Measurements from ENCODE around the gene PLA2G2F. TPM values are rescaled to one million over a fixed set of nuclear protein-coding genes. Genes with fewer than 3 reads are reported as not detected.

The PLA2G2F gene
- total RNA-seq, 1 experiment from 2014 or later, result 0.20 TPM

- intact Hi-C loops (cut with micrococcal nuclease; ENCODE audit: unreplicated experiment), result no loop called here
These were observed 4.2 kb downstream of the PLA2G2F start for GRCh38 chr1:20143318-20143717.

GRCh38 chr1:20143734-20144565, 4.8 kb downstream of the PLA2G2F start:
- no peaks in the 10 kb centered on the region for H3K27me3 ChIP-seq (ENCODE audit: insufficient read depth, low read depth)
- no TSS peak for BruUV-seq (replicated peaks)

More at GRCh38 chr1:20143318-20143717, 4.2 kb downstream of the PLA2G2F start:
- H3K79me2 ChIP-seq (ENCODE audit: low read depth), result no peaks in the 10 kb centered on the region
- no TSS peak for BruUV-seq (replicated peaks)
- no peaks in the 10 kb centered on the region for H3K27me3 ChIP-seq (ENCODE audit: insufficient read depth, low read depth)
- H3K4me2 ChIP-seq, result no peak overlapping the region
- no peaks in the 10 kb centered on the region for H3K9me2 ChIP-seq (ENCODE audit: insufficient read depth)
- CTCF ChIA-PET, result no interaction called here
- DNase-seq, result no peak
- no peaks in the 10 kb centered on the region for H3F3A ChIP-seq (ENCODE audit: insufficient read depth, low read depth)
- H3K36me3 ChIP-seq (ENCODE audit: low read depth), result no peaks in the 10 kb centered on the region
- TF ChIP-seq EZH2 (IDR thresholded peaks at IDR 0.05; ENCODE audit: low read depth) (no peak), CTCF (conservative IDR thresholded peaks at IDR 0.05) (no peak)
- POLR2A ChIA-PET (ENCODE audit: unreplicated experiment), result no interaction called here
- H3K4me3 ChIP-seq, result no peak overlapping the region
- no peak overlapping the region for H3K27ac ChIP-seq
- H4K20me1 ChIP-seq (ENCODE audit: insufficient read depth), result no peaks in the 10 kb centered on the region
- no peaks in the 10 kb centered on the region for H3K9me3 ChIP-seq (ENCODE audit: insufficient read depth, low read depth)
- H3K4me1 ChIP-seq (replicated peaks; ENCODE audit: insufficient read depth), result peaks cover 22% of the 10 kb centered on the region
- H2AFZ ChIP-seq, result no peak overlapping the region

More at GRCh38 chr1:20143734-20144565, 4.8 kb downstream of the PLA2G2F start:
- H3K4me1 ChIP-seq (replicated peaks; ENCODE audit: insufficient read depth), result peaks cover 15% of the 10 kb centered on the region
- H3K4me2 ChIP-seq, result no peak overlapping the region
- no peaks in the 10 kb centered on the region for H3F3A ChIP-seq (ENCODE audit: insufficient read depth, low read depth)
- no peak for DNase-seq
- no peak overlapping the region for H2AFZ ChIP-seq
- H3K36me3 ChIP-seq (ENCODE audit: low read depth), result no peaks in the 10 kb centered on the region
- TF ChIP-seq CTCF (conservative IDR thresholded peaks at IDR 0.05), result no peak
- no peak for TF ChIP-seq EZH2 (IDR thresholded peaks at IDR 0.05; ENCODE audit: low read depth)
- CTCF ChIA-PET, result no interaction called here
- intact Hi-C loops (cut with micrococcal nuclease; ENCODE audit: unreplicated experiment), result no loop called here
- no peak overlapping the region for H3K4me3 ChIP-seq
- no peaks in the 10 kb centered on the region for H4K20me1 ChIP-seq (ENCODE audit: insufficient read depth)
- POLR2A ChIA-PET (ENCODE audit: unreplicated experiment), result interaction anchor here (0.6 kb wide), 1 partner anchor 27 kb away, joined by 4 read pairs; no protein-coding TSS in a partner anchor
- H3K27ac ChIP-seq, result no peak overlapping the region
- no peaks in the 10 kb centered on the region for H3K9me2 ChIP-seq (ENCODE audit: insufficient read depth)
- no peaks in the 10 kb centered on the region for H3K9me3 ChIP-seq (ENCODE audit: insufficient read depth, low read depth)
- H3K79me2 ChIP-seq (ENCODE audit: low read depth), result no peaks in the 10 kb centered on the region

Measured in PC-9 (cell line).